ENCODE results near the gene VPS8. TPM values are rescaled to one million over a fixed set of nuclear protein-coding genes. Genes with fewer than 3 reads are reported as not detected.

VPS8 gene
- total RNA-seq, 2 donors from 2014 or later: 49.7 to 70.0 TPM

DNA sequence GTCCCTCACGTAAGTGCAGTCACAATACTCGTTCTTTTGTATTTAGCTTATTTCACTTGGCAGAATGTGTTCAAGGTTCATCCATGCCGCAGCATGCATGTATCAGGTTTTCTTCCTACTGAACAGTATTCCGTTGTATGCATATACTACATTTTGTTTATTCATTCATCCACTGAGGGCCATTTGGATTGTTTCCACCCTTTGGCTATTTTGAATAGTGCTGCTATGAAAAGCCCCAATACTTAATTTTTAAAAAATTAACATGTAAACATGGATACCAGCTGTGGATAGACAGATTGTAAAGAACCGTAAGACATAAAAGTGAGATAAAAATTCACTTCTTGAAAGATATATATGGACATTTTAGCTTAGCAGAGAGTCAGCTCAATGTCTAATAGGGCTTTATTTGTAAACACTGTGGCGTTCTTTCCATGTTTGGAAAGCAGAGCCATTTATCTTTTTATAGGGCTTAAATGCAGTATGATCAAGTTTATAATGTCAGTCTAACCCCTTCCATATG, 115.9 kb downstream of the VPS8 start:
- TF ChIP-seq, protein P1, sequence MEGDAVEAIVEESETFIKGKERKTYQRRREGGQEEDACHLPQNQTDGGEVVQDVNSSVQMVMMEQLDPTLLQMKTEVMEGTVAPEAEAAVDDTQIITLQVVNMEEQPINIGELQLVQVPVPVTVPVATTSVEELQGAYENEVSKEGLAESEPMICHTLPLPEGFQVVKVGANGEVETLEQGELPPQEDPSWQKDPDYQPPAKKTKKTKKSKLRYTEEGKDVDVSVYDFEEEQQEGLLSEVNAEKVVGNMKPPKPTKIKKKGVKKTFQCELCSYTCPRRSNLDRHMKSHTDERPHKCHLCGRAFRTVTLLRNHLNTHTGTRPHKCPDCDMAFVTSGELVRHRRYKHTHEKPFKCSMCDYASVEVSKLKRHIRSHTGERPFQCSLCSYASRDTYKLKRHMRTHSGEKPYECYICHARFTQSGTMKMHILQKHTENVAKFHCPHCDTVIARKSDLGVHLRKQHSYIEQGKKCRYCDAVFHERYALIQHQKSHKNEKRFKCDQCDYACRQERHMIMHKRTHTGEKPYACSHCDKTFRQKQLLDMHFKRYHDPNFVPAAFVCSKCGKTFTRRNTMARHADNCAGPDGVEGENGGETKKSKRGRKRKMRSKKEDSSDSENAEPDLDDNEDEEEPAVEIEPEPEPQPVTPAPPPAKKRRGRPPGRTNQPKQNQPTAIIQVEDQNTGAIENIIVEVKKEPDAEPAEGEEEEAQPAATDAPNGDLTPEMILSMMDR (conservative IDR thresholded peaks at IDR 0.05): no peak
- Histone ChIP-seq H3K4me3 (ENCODE audit: low read length) (no peak overlapping the region), H3K27ac (ENCODE audit: low read depth, low read length) (no peak overlapping the region), H3K9ac (ENCODE audit: extremely low read depth, low read length, poor library complexity, severe bottlenecking) (no peak overlapping the region), H3K4me1 (ENCODE audit: control insufficient read depth, insufficient read depth, low read length) (no peaks in the 10 kb centered on the region), H3K9me3 (ENCODE audit: control insufficient read depth, low read length) (no peaks in the 10 kb centered on the region), H3K36me3 (ENCODE audit: control insufficient read depth, insufficient read depth, low read length) (peaks cover 39% of the 10 kb centered on the region), H3K27me3 (ENCODE audit: control insufficient read depth, insufficient read depth, low read length, poor library complexity, severe bottlenecking) (no peaks in the 10 kb centered on the region)
- no peak for DNase-seq
- Mint-ChIP-seq H3K36me3 (ENCODE audit: low read depth) (peaks cover 20% of the 10 kb centered on the region), H3K4me3 (no peak overlapping the region), H3K4me1 (peaks cover 6% of the 10 kb centered on the region), H3K9me3 (no peaks in the 10 kb centered on the region), H3K27me3 (ENCODE audit: insufficient read depth) (no peaks in the 10 kb centered on the region), H3K27ac (no peak overlapping the region)
- 96% methylated on average over 4 to 6 of the region's 6 CpGs for WGBS, 2 experiments (ENCODE audit: insufficient coverage in 1 of 2, insufficient read length in 1 of 2)

GRCh38 chr3:184932777-184933176, 120.8 kb downstream of the VPS8 start:
- H3K36me3 ChIP-seq (ENCODE audit: control insufficient read depth, insufficient read depth, low read length): peaks cover 35% of the 10 kb centered on the region
- Mint-ChIP-seq H3K36me3 (ENCODE audit: low read depth) (peaks cover 19% of the 10 kb centered on the region), H3K9me3 (no peaks in the 10 kb centered on the region), H3K27ac (no peak overlapping the region), H3K4me1 (peaks cover 3% of the 10 kb centered on the region), H3K4me3 (no peak overlapping the region), H3K27me3 (ENCODE audit: insufficient read depth) (no peaks in the 10 kb centered on the region)
- H3K27me3 ChIP-seq (ENCODE audit: control insufficient read depth, insufficient read depth, low read length, poor library complexity, severe bottlenecking): no peaks in the 10 kb centered on the region
- H3K4me1 ChIP-seq (ENCODE audit: control insufficient read depth, insufficient read depth, low read length): no peaks in the 10 kb centered on the region
- no peak for DNase-seq
- TF ChIP-seq, protein P1 (conservative IDR thresholded peaks at IDR 0.05): no peak
- WGBS, 2 experiments (ENCODE audit: insufficient coverage in 1 of 2, insufficient read length in 1 of 2): 86 to 94% methylated on average over 1 of the region's 1 CpG
- no peaks in the 10 kb centered on the region for H3K9me3 ChIP-seq (ENCODE audit: control insufficient read depth, low read length)
- H3K27ac ChIP-seq (ENCODE audit: low read depth, low read length): no peak overlapping the region
- no peak overlapping the region for H3K9ac ChIP-seq (ENCODE audit: extremely low read depth, low read length, poor library complexity, severe bottlenecking)
- no peak overlapping the region for H3K4me3 ChIP-seq (ENCODE audit: low read length)

DNA sequence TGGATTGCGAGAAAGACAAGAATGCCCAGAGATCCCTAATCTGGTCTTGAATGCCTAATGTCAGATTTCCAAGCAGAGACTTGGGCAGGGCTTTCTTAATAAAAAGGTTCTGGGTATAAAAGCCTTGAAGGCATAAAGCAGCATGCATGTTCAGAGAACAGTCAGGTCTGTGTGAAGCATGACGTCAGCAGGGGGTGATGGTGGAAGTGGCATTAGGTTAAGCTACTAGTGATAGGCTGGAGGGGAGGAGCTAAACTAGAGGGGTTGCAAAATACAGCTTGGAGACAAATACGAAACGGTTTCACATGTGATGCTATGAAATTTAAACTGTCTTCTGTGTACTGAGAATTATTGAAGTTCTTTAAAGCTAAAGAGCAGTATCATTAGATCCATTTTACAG, 125.6 kb downstream of the VPS8 start:
- H3K27ac ChIP-seq (ENCODE audit: low read depth, low read length): no peak overlapping the region
- 93 to 100% methylated on average over 4 of the region's 4 CpGs for WGBS, 2 experiments (ENCODE audit: insufficient coverage in 1 of 2, insufficient read length in 1 of 2)
- no peak overlapping the region for H3K27ac Mint-ChIP-seq

More for the DNA sequence above, 125.6 kb downstream of the VPS8 start:
- no peaks in the 10 kb centered on the region for H3K27me3 ChIP-seq (ENCODE audit: control insufficient read depth, insufficient read depth, low read length, poor library complexity, severe bottlenecking)
- no peaks in the 10 kb centered on the region for H3K9me3 Mint-ChIP-seq
- H3K9ac ChIP-seq (ENCODE audit: extremely low read depth, low read length, poor library complexity, severe bottlenecking): no peak overlapping the region
- H3K36me3 Mint-ChIP-seq (ENCODE audit: low read depth): peaks cover 14% of the 10 kb centered on the region
- H3K4me1 ChIP-seq (ENCODE audit: control insufficient read depth, insufficient read depth, low read length): no peaks in the 10 kb centered on the region
- DNase-seq: no peak
- H3K4me3 Mint-ChIP-seq: no peak overlapping the region
- H3K9me3 ChIP-seq (ENCODE audit: control insufficient read depth, low read length): no peaks in the 10 kb centered on the region
- peaks cover 6% of the 10 kb centered on the region for H3K4me1 Mint-ChIP-seq
- TF ChIP-seq, protein P1 (conservative IDR thresholded peaks at IDR 0.05): no peak
- no peak overlapping the region for H3K4me3 ChIP-seq (ENCODE audit: low read length)
- peaks cover 35% of the 10 kb centered on the region for H3K36me3 ChIP-seq (ENCODE audit: control insufficient read depth, insufficient read depth, low read length)
- H3K27me3 Mint-ChIP-seq (ENCODE audit: insufficient read depth): no peaks in the 10 kb centered on the region
